NCI-H2029 treated with DMSO at 0.1 percent for 48 hours (cell line): ENCODE results near the gene IRF2BPL.

Source experiments
- DNase-seq: peaks from one replicate; lab custom pipeline; 2025; lab: John Stamatoyannopoulos, UW

The IRF2BPL gene

DNA sequence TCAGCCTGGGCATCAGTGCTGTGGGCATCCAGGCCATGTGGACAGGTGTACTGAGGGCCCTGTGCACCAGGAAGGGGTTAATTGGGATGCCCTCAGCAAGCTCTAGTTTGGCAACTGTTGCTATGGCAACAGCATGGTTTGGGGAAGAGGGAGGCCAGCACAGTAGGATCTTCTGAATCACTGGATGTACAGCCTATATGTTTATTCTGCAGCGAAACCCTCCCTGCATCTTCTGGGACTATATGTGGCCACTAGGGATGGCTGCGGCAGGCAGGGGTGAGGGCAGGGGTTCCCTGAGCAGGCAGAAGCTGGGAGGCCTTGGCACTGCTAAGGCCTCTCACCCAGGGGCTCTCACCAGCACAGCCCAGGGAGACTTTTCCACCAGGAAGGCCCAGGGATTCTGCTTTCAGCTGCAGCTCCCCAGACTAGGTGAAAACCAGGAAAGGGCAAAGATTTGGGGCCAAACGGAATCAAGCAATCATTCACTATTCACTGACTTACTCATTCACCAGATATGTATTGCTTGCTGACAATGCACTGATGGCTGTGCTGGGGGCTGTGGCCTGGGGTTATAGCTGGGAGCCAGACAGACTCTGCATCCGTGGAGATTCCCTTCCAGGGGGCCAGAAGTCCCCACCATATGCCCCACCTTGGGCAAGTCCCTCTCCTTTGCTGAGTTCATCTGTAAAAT is 42.8 kb downstream of the IRF2BPL start:
- no peak for DNase-seq

DNA sequence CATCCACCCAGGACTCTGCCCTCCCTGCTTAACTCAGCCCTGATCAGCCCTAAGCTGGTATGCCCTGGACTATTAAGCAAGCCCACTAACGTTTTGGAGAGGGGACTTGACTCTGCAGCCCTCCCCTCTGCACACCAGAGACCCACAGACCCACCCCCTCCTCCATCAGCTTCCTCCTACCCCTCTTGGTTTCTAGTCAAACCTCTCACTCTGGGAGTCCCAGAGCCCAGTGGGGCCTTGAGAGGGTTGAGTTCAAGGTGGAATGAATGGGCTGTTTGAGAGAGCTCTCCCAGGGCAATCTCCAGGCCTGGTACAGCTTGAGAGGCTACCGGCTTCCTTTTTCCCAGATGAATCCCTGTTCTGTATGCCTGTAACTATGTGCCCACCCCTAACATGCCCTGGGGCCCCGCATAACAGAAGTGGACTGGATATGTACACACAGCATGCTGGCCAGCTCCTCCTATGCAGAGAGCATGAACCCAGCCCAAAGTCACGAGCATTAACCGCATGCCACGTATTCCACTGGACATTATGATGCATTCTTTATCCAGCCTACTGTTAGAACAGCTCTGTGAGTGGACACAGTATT is 43.6 kb downstream of the IRF2BPL start:
- DNase-seq, result no peak

DNA sequence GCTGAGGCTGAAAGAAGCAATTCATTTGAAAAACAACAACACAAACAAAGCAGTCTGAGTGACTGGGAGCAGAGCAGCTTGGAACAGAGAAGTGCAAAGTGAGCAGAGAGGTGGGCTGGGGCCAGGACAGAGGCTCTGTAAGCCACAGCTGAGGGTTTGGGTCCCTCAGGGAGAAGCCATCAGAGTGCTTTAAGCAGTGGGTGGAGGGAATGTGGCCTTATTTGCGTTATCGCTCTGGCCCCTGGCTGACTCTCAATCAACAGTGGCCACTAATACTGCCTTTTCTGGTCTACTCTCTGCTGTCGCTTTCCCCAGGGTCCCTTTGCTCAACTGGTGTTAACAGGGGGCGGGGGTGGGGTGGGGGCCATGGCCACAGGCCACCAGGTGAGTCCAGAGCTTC is 44.2 kb downstream of the IRF2BPL start:
- no peak for DNase-seq

GRCh38 chr14:76981670-76982069 is 46.8 kb downstream of the IRF2BPL start:
- no peak for DNase-seq

DNA sequence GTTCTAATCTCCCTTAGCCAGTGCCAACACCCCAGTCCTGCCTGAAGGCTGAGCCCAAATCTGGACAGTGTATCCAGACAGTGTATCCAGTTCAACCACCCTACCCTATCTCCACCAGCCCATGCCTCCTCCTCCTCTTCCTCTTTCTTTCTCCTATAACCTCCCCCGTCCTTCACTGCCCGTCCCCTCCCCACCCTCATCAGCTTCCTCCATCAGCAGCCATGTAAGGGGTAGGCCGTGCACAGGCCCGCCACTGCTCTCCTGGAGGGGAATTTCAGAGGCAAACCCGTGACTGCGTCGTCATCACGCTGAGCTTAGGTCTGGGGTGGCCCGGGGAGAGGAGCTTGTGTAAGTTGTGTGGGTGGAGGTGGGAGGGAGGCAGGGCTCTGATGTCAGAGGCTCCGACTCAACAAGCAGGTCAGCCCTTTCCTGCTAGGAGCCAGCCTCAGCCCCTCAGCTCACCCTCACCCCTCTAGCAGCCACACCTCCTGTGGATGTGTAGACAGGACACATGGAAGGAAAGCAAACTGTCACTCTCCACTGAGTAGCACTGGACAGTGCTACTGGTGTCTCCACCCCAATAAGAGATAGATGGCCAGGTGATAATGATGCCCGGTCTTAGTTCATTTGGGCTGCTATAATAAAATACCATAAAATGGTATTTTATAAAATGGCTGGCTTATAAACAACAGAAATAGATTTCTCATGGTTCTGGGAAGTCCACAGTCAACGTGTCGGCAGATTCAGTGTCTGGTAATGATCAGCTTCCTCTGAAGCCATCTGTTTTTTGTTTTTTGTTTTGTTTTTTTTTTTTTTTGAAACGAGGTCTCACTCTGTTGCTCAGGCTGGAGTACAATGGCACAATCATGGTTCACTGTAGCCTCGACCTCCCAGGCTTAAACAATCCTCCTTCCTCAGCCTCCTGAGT is 50.5 kb downstream of the IRF2BPL start:
- no peak for DNase-seq

- DNase-seq, result no peak
Measured at GRCh38 chr14:76976240-76977005, 52.1 kb downstream of the IRF2BPL start.

DNA sequence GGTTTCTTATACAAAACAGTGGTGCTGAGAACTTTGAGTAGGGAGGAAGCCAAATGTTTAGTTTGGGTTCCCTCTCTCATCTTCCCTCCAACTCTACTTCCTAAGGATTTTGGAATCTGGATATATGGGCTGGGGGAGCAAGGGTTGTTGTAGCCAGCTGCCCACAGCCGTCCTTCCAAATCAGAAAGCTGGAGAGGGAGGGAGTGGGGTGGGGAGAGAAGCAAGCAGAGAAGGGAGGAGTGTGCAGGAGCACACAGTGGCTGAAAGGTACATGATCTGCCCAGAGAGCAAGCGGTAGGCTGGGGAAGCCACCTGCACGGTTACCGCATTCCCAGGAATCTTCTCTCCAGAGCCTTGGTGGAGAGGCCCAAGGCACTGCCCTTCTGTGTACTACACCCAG is 52.7 kb downstream of the IRF2BPL start:
- no peak for DNase-seq

- DNase-seq, result no peak
Measured at GRCh38 chr14:76975051-76975450, 53.5 kb downstream of the IRF2BPL start.
